Measurements from ENCODE around the gene EPB42.
"Not testable (repeated sequence)": the region's sequence is repeated elsewhere in the genome, so short reads cannot be mapped to it uniquely, and the experiment has no call there.

DNA sequence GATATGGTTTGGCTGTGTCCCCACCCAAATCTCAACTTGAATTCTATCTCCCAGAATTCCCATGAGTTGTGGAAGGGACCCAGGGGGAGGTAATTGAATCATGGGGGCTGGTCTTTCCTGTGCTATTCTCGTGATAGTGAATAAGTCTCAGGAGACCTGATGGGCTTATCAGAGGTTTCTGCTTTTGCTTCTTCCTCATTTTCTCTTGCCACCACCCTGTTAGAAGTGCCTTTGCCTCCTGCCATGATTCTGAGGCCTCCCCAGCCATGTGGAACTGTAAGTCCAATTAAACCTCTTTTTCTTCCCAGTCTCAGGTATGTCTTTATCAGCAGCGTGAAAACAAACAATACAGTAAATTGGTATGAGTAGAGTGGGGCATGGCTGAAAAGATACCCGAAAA lies 23.0 kb downstream of the EPB42 start:
- not testable (repeated sequence) for TF ChIP-seq CTCF, EP300, POLR2A (IDR thresholded peaks at IDR 0.05)
